Measurements from ENCODE around the gene APEH. TPM values are rescaled to one million over a fixed set of nuclear protein-coding genes. Genes with fewer than 3 reads are reported as not detected.

The APEH gene
- total RNA-seq, 2 donors from 2014 or later = 151 to 278 TPM

DNA sequence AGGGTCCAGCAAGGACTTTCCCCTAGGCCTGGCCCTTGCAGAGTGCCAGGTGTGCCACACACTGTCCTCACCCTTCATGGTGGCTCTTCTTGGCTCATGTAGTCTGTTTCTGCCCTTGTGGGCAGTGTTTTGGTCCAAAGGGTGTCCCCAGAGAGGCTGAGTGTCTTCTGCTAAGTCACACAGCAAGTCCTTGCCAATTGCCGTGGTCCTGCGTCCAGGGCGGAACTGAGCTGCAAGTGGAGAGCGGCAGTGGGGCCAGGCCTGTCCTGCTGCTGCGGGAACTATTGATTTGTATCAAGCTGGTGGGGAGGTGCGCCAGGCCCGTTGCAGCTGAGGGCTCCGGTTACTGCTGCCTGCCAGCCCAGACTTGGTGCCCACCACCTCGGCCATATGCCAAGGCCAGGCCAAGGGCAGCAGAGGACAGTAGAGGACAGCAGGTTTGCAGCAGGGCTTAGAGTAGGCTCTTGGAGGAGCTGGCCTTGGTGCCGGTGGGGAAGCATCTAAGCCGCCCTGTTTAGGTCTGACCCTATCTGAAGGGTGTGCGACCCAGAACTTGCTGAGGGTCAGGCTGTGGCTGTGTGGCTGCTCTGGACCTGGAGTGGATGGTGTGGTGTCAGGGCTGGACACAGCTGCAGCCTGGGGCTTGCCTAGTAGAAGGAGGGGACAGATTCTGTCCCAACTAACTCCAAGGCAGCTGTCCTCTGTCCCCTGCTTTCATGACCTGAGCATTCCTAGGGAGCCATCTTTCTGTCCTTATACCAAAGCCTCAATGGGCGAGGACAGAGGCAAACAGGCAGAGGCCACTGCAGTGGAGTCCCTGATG is 40.8 kb downstream of the APEH start:
- peaks cover 8% of the 10 kb centered on the region for H3K4me1 ChIP-seq
- no peak for DNase-seq
- no peak overlapping the region for H3K9ac ChIP-seq (ENCODE audit: low read depth in 2 of 2, low read length in 2 of 2)
- H3K27me3 ChIP-seq = no peaks in the 10 kb centered on the region
- no peak overlapping the region for H3K27ac ChIP-seq
- H3K4me3 ChIP-seq = no peak overlapping the region
- no peaks in the 10 kb centered on the region for H3K36me3 ChIP-seq
- intact Hi-C loops (cut with DNase I) = no loop called here
- TF ChIP-seq, protein P1, sequence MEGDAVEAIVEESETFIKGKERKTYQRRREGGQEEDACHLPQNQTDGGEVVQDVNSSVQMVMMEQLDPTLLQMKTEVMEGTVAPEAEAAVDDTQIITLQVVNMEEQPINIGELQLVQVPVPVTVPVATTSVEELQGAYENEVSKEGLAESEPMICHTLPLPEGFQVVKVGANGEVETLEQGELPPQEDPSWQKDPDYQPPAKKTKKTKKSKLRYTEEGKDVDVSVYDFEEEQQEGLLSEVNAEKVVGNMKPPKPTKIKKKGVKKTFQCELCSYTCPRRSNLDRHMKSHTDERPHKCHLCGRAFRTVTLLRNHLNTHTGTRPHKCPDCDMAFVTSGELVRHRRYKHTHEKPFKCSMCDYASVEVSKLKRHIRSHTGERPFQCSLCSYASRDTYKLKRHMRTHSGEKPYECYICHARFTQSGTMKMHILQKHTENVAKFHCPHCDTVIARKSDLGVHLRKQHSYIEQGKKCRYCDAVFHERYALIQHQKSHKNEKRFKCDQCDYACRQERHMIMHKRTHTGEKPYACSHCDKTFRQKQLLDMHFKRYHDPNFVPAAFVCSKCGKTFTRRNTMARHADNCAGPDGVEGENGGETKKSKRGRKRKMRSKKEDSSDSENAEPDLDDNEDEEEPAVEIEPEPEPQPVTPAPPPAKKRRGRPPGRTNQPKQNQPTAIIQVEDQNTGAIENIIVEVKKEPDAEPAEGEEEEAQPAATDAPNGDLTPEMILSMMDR (IDR thresholded peaks at IDR 0.05) = no peak
- H3K9me3 ChIP-seq = no peaks in the 10 kb centered on the region

DNA sequence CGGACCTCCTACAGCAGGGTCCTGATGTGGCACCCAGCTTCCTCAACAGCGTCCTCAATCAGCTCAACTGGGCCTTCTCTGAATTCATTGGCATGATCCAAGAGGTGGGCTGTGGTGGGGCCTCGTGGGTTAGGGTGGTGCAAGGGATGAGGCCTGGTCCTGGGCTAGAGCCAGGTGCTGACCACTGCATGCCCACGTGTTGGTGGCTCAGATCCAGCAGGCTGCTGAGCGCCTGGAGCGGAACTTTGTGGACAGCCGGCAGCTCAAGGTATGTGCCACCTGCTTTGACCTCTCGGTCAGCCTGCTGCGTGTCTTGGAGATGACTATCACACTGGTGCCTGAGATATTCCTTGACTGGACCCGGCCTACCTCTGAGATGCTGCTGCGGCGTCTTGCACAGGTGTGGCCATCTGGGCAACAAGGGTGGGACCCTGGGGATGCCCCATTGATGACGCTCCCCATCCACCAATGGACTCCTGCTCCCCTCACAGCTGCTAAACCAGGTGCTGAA is 41.5 kb downstream of the APEH start:
- Histone ChIP-seq H3K36me3 (no peaks in the 10 kb centered on the region), H3K27me3 (no peaks in the 10 kb centered on the region), H3K9ac (ENCODE audit: low read depth in 2 of 2, low read length in 2 of 2) (no peak overlapping the region), H3K9me3 (no peaks in the 10 kb centered on the region), H3K4me3 (no peak overlapping the region), H3K27ac (no peak overlapping the region), H3K4me1 (peaks cover 8% of the 10 kb centered on the region)
- TF ChIP-seq, protein P1 (IDR thresholded peaks at IDR 0.05) = no peak
- no peak for DNase-seq
- intact Hi-C loops (cut with DNase I) = no loop called here

DNA sequence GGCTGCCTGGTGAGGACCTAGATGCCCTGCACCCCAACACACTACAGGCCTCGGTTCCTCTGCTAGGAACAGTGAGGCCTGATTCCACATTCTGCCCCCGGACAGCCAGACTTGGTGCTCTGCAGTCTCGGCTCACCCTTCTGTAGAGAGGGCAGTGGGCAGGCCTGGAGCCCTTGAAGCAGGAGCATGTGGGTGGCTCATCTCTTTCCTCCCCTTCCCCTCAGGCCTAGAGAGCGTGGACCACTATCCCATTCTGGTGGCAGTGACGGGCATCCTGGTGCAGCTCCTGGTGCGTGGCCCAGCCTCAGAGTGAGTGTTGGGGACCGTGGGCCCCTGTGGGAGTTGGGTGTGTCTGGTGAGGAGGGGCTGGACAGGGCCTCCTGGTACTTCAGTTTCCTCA is 42.0 kb downstream of the APEH start:
- intact Hi-C loops (cut with DNase I) = no loop called here
- DNase-seq = no peak
- Histone ChIP-seq H3K9ac (ENCODE audit: low read depth in 2 of 2, low read length in 2 of 2) (no peak overlapping the region), H3K4me3 (no peak overlapping the region), H3K4me1 (peaks cover 8% of the 10 kb centered on the region), H3K36me3 (no peaks in the 10 kb centered on the region), H3K27ac (no peak overlapping the region), H3K9me3 (no peaks in the 10 kb centered on the region), H3K27me3 (no peaks in the 10 kb centered on the region)
- TF ChIP-seq, protein P1 (IDR thresholded peaks at IDR 0.05) = no peak

DNA sequence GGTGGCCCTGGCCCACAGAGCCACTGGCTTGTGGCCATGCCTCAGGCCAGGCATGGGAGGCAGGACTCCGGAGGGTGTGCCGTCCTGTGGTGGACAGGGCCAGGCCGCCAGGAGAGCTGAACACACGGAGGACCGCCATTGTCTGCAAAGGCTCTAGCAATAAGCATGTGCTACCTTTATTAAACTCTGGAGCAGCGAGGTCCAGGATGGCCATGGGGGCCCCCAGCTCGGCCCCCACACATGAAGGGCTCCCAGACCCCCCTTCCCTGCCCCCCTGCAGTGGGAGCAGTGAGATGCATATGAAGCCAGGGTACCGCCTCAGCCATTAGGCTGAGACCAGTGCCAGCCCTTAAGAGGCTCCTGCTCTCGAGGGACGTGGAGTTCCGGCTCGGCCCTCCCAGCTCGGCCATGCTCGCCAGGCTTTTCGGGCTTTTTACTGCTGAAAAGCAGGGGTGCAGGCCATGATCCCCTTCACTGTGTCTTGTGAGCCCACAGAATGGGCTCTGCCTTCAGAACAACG is 42.6 kb downstream of the APEH start:
- Histone ChIP-seq H3K9me3 (no peaks in the 10 kb centered on the region), H3K36me3 (no peaks in the 10 kb centered on the region), H3K27me3 (no peaks in the 10 kb centered on the region), H3K27ac (no peak overlapping the region), H3K4me3 (no peak overlapping the region), H3K4me1 (peaks cover 8% of the 10 kb centered on the region), H3K9ac (ENCODE audit: low read depth in 2 of 2, low read length in 2 of 2) (no peak overlapping the region)
- TF ChIP-seq, protein P1 (IDR thresholded peaks at IDR 0.05) = no peak
- intact Hi-C loops (cut with DNase I) = no loop called here
- DNase-seq = no peak

DNA sequence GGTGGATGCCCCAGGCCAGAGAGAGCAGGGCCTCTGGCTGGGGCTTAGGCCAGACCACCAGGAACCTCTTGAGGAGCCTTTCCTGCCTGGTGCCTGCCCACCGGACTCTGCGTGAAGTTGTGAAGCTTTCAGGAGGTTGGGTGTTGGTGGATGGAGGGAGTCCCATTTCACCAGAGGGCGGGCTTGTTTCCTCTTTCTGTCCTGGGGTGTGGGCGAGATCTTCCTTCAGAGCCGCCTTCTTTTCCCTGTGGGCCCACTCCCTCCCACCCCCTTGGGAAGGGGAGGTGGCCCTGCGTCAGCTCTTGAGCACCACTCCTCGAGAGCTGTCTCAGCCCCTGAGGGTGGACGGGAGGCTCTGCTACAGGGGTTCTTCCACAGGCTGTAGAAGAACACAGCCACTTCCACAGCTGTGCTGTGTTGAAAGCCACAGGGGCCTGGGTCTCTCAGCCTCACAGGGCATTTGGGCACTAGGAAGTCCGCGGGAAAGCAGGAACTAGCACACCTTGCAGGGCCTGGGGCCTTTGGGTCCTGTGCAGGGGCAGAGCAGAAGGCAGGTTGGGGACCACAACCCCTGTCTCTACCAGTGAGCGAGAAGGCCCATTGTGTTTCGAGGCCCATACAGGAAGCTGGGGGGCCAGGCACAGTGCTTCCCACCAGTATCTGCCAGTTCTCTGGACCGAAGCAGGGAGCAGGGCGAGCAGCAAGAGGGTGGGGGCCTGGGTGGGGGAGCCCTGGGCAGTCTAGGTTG is 43.2 kb downstream of the APEH start:
- Histone ChIP-seq H3K4me3 (no peak overlapping the region), H3K9me3 (no peaks in the 10 kb centered on the region), H3K27me3 (no peaks in the 10 kb centered on the region), H3K27ac (no peak overlapping the region), H3K36me3 (no peaks in the 10 kb centered on the region), H3K9ac (ENCODE audit: low read depth in 2 of 2, low read length in 2 of 2) (no peak overlapping the region), H3K4me1 (peaks cover 11% of the 10 kb centered on the region)
- intact Hi-C loops (cut with DNase I) = no loop called here
- DNase-seq = no peak
- TF ChIP-seq, protein P1 (IDR thresholded peaks at IDR 0.05) = no peak
